ENCODE measurements around the gene PIGZ.

Gene PIGZ

GRCh38 chr3:197001972-197002700 is 33.5 kb upstream of the PIGZ start:
- DNase-seq: no peak

- no peak for DNase-seq
These were observed 32.7 kb upstream of the PIGZ start for GRCh38 chr3:197001106-197001971.

GRCh38 chr3:197000211-197000610 is 31.6 kb upstream of the PIGZ start:
- no peak for DNase-seq

- no peak for DNase-seq
These were observed 30.5 kb upstream of the PIGZ start for GRCh38 chr3:196998966-196999760.

- no peak for DNase-seq
These were observed 28.7 kb upstream of the PIGZ start for GRCh38 chr3:196997311-196997710.

GRCh38 chr3:196996454-196997265 is 28.0 kb upstream of the PIGZ start:
- no peak for DNase-seq

- no peak for DNase-seq
These were observed 27.2 kb upstream of the PIGZ start for GRCh38 chr3:196995646-196996355.

GRCh38 chr3:196995027-196995426 is 26.4 kb upstream of the PIGZ start:
- no peak for DNase-seq

GRCh38 chr3:196994056-196994455 is 25.4 kb upstream of the PIGZ start:
- no peak for DNase-seq

GRCh38 chr3:196992461-196993065 is 23.9 kb upstream of the PIGZ start:
- DNase-seq: no peak

GRCh38 chr3:196991581-196992460 is 23.2 kb upstream of the PIGZ start:
- no peak for DNase-seq

- DNase-seq: no peak
These were observed 22.0 kb upstream of the PIGZ start for GRCh38 chr3:196990601-196991007.

- no peak for DNase-seq
These were observed 21.2 kb upstream of the PIGZ start for GRCh38 chr3:196989721-196990262.

- DNase-seq: no peak
These were observed 19.8 kb upstream of the PIGZ start for GRCh38 chr3:196988241-196989029.

- no peak for DNase-seq
These were observed 18.4 kb upstream of the PIGZ start for GRCh38 chr3:196987022-196987421.

GRCh38 chr3:196985954-196986885 is 17.6 kb upstream of the PIGZ start:
- no peak for DNase-seq

GRCh38 chr3:196985298-196985697 is 16.7 kb upstream of the PIGZ start:
- DNase-seq: no peak

- DNase-seq: no peak
These were observed 14.6 kb upstream of the PIGZ start for GRCh38 chr3:196983186-196983585.
